Measurements from ENCODE around the gene WDR83. TPM values are rescaled to one million over a fixed set of nuclear protein-coding genes. Genes with fewer than 3 reads are reported as not detected.

The WDR83 gene
- total RNA-seq, 2 donors from 2014 or later: 10.1 to 11.6 TPM

DNA sequence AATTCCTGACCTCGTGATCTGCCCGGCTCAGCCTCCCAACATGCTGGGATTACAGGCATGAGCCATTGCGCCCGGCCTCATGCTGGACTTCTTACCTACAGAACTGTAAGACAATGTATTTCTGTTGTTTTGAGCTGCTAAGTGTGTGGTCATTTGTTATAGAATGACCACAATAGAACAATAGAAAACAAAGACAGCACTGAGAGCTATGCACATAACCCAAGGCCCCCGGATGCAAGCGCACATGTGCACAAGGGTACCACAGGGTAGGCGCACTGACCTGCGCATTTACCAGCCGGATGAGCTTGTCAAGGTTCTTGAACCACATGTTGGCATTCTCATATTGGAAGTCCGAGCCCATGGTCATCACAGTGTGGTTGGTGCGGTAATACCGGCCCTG, 5.6 kb upstream of the WDR83 start:
- Histone ChIP-seq H3K27ac (no peak overlapping the region), H3K4me3 (no peak overlapping the region), H3K36me3 (peaks cover 41% of the 10 kb centered on the region), H3K4me1 (peaks cover 0 to 7% of the 10 kb centered on the region in 2 donors), H3K9me3 (no peaks in the 10 kb centered on the region), H3K27me3 (no peaks in the 10 kb centered on the region)
- TF ChIP-seq CTCF (IDR thresholded peaks at IDR 0.05): no peak
- no peak for DNase-seq (ENCODE audit: low spot score)

- no peaks in the 10 kb centered on the region for H3K27me3 ChIP-seq
- H3K27ac ChIP-seq: no peak overlapping the region
- peaks cover 0 to 30% of the 10 kb centered on the region in 2 donors for H3K4me1 ChIP-seq
- no peak overlapping the region for H3K4me3 ChIP-seq
- no peak for TF ChIP-seq CTCF (IDR thresholded peaks at IDR 0.05)
- peaks cover 32% of the 10 kb centered on the region for H3K36me3 ChIP-seq
- no peak for DNase-seq (ENCODE audit: low spot score)
- no peaks in the 10 kb centered on the region for H3K9me3 ChIP-seq
These were observed 2.0 kb upstream of the WDR83 start for GRCh38 chr19:12664406-12665280.

- no peaks in the 10 kb centered on the region for H3K27me3 ChIP-seq
- no peak for TF ChIP-seq CTCF (IDR thresholded peaks at IDR 0.05)
- H3K4me3 ChIP-seq: peak overlapping the region in 1 of 2 donors; percentile 96
- peaks cover 32% of the 10 kb centered on the region for H3K36me3 ChIP-seq
- peak; percentile 65 for DNase-seq (ENCODE audit: low spot score)
- peaks cover 0 to 34% of the 10 kb centered on the region in 2 donors for H3K4me1 ChIP-seq
- no peak overlapping the region for H3K27ac ChIP-seq
- no peaks in the 10 kb centered on the region for H3K9me3 ChIP-seq
These were observed 1.4 kb upstream of the WDR83 start for GRCh38 chr19:12665281-12665573.

DNA sequence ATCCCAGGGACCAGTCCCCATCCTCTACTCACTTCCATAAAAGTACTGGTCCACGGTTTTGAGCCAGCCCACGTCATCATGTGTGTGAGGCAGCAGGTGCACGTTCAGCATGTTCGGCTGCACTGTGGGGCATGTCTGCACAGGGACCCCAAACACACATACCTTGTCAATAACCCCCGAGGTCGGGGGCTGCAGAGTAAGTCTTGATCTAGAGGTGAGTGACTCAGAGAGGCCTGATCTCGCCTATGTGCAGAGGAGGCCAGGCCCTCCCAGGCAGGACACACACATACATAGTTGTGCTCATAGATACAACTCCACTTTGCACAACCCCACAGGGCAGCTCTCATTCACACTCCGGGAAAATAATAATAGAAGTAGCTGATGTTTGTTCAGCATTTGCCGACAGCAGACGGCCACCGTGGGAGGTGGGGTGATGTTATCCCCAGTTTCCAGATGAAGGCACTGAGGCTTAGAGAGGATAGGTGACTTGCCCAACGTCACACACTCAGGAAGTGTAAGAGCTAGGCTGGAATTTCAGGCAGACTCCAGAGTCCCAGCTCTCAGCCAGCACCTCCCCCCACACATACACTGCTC, 839 bp upstream of the WDR83 start:
- Histone ChIP-seq H3K9me3 (no peaks in the 10 kb centered on the region), H3K36me3 (peaks cover 30% of the 10 kb centered on the region), H3K4me1 (peaks cover 0 to 40% of the 10 kb centered on the region in 2 donors), H3K27ac (peak overlapping the region in 1 of 2 donors; percentile 72), H3K27me3 (no peaks in the 10 kb centered on the region), H3K4me3 (peak overlapping the region; percentile 77 to 96)
- TF ChIP-seq CTCF (IDR thresholded peaks at IDR 0.05): no peak
- DNase-seq (ENCODE audit: low spot score): no peak

DNA sequence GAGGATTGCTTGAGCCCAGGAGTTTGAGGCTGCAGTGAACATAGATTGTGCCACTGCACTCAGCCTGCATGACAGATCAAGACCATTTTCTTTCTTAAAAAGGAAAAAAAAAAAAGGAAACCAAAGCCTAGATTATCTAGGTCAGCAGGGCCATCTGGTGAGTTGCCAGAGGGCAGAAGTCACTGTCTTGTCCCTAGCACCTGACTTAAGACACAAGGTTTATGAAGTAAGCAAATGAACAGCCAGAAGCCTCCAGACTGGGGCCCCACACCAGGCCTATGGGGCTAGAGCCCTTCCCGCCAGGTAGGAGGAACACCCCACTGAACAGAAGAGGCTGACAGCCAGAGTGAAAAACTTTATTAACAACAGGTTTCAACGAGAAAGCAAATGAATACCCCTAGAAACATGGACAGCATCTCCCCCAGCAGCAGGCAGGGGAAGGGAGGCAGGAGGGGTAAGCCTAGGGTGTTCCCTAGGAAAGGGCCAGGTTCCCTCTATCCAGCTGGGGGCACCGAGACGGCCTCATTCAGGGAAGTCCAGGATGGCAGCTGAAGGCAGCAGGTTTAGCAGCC, 1.2 kb downstream of the WDR83 start:
- H3K27ac ChIP-seq: no peak overlapping the region
- H3K27me3 ChIP-seq: no peaks in the 10 kb centered on the region
- peaks cover 0 to 41% of the 10 kb centered on the region in 2 donors for H3K4me1 ChIP-seq
- peaks cover 13% of the 10 kb centered on the region for H3K36me3 ChIP-seq
- TF ChIP-seq CTCF (IDR thresholded peaks at IDR 0.05): no peak
- no peak for DNase-seq (ENCODE audit: low spot score)
- no peaks in the 10 kb centered on the region for H3K9me3 ChIP-seq
- H3K4me3 ChIP-seq: peak overlapping the region in 1 of 2 donors; percentile 93
